Breast epithelium (tissue), 3 donors: ENCODE results near the gene PCSK2.

Experiments used
- POLR2A ChIP-seq: fragments of 450-650 bp; IDR thresholded peaks from one replicate; pipeline ENCODE4 v1.6.1; 2016; ENCODE audit warnings: antibody characterized with exemption, mild to moderate bottlenecking, moderate library complexity
- POLR2AphosphoS5 ChIP-seq, 3 donors: sonication (generic); formaldehyde crosslinking; IDR thresholded peaks; one replicate each; pipeline ENCODE4 v1.6.1; 2017; ENCODE audit warnings: antibody characterized with exemption in 3 of 3
- TF ChIP-seq, protein P1 (sequence below), 3 donors: fragments of 450-650 bp; IDR thresholded peaks; one replicate each; pipeline ENCODE4 v1.5.1; 2016 to 2017; ENCODE audit warnings: antibody characterized with exemption in 3 of 3, mild to moderate bottlenecking in 3 of 3, moderate library complexity in 3 of 3

DNA sequence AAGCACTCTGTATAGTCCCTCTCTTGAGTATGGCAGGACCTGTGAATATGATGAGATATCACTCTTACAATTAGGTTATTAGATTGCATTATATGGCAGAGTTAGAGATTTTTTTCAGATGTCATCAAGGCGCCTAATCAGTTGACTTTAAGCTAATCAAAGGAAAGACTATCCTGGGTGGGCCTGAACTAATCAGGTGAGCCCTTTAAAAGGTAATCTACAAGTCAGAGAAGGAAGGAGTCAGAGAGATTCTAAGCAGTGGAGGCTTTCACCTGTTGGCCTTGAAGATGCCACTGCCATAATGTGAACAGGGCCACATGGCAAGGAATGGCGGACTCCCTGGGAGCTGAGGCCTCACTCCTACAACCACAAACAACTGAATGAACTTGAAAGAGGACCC, 152.8 kb downstream of the PCSK2 start:
- TF ChIP-seq, protein P1, sequence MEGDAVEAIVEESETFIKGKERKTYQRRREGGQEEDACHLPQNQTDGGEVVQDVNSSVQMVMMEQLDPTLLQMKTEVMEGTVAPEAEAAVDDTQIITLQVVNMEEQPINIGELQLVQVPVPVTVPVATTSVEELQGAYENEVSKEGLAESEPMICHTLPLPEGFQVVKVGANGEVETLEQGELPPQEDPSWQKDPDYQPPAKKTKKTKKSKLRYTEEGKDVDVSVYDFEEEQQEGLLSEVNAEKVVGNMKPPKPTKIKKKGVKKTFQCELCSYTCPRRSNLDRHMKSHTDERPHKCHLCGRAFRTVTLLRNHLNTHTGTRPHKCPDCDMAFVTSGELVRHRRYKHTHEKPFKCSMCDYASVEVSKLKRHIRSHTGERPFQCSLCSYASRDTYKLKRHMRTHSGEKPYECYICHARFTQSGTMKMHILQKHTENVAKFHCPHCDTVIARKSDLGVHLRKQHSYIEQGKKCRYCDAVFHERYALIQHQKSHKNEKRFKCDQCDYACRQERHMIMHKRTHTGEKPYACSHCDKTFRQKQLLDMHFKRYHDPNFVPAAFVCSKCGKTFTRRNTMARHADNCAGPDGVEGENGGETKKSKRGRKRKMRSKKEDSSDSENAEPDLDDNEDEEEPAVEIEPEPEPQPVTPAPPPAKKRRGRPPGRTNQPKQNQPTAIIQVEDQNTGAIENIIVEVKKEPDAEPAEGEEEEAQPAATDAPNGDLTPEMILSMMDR (IDR thresholded peaks at IDR 0.05), result no peak
- TF ChIP-seq POLR2A, result no peak
- TF ChIP-seq POLR2AphosphoS5 (IDR thresholded peaks at IDR 0.05), result no peak
